H1 (cell line): Measurements from ENCODE around the gene SIPA1L3.

Source experiments
- CEBPB ChIP-seq: IDR thresholded peaks from 2 replicates; pipeline ENCODE4 v1.6.1; 2012; ENCODE audit warnings: low read depth, low read length
- EP300 ChIP-seq, 2 experiments: IDR thresholded peaks; 1 replicate in 1 of 2; 2 replicates in 1 of 2; pipeline ENCODE4 v1.6.1; 2011 to 2012; ENCODE audit warnings: low read depth in 2 of 2, low read length in 2 of 2, mild to moderate bottlenecking in 2 of 2, borderline replicate concordance in 1 of 2, inconsistent platforms in 1 of 2, moderate library complexity in 1 of 2
- EZH2 ChIP-seq: fragments of 200-600 bp; sonication (generic); IDR thresholded peaks from 2 replicates; pipeline ENCODE4 v1.7.1; 2012; ENCODE audit warnings: low read depth, mild to moderate bottlenecking, moderate library complexity, low read length, inconsistent platforms; ENCODE audit not compliant: severe bottlenecking
- JUN ChIP-seq: IDR thresholded peaks from 2 replicates; pipeline ENCODE4 v1.6.1; 2011; ENCODE audit warnings: low read depth, mild to moderate bottlenecking, improper control_type of control experiment, low read length
- MAFK ChIP-seq: IDR thresholded peaks from 2 replicates; pipeline ENCODE4 v1.6.1; 2012; ENCODE audit warnings: low read depth, mild to moderate bottlenecking, improper control_type of control experiment, low read length
- POLR2A ChIP-seq, 2 experiments: IDR thresholded peaks; 1 replicate in 1 of 2; 2 replicates in 1 of 2; pipeline ENCODE4 v1.6.1; 2011; ENCODE audit warnings: low read depth in 2 of 2, low read length in 2 of 2, mild to moderate bottlenecking in 2 of 2; ENCODE audit errors: control extremely low read depth in 1 of 2
- POLR2AphosphoS5 ChIP-seq: IDR thresholded peaks from 2 replicates; pipeline ENCODE4 v1.6.1; 2011; ENCODE audit warnings: low read depth, low read length
- RAD21 ChIP-seq, 2 experiments: IDR thresholded peaks in 1 of 2; conservative IDR thresholded peaks in 1 of 2; 2 replicates each; pipeline ENCODE4 v1.6.1; 2011; ENCODE audit warnings: low read depth in 2 of 2, low read length in 2 of 2, improper control_type of control experiment in 1 of 2, inconsistent platforms in 1 of 2, mild to moderate bottlenecking in 1 of 2, moderate library complexity in 1 of 2
- SP4 ChIP-seq: IDR thresholded peaks from 2 replicates; pipeline ENCODE4 v1.6.1; 2012; ENCODE audit warnings: low read length, inconsistent platforms
- TAF1 ChIP-seq: IDR thresholded peaks from 2 replicates; pipeline ENCODE4 v1.6.1; 2011; ENCODE audit warnings: mild to moderate bottlenecking, low read depth, low read length
- TBP ChIP-seq: IDR thresholded peaks from 2 replicates; pipeline ENCODE4 v1.6.1; 2011; ENCODE audit warnings: low read depth, low read length, improper control_type of control experiment
- ZNF274 ChIP-seq: IDR thresholded peaks from 2 replicates; pipeline ENCODE4 v1.7.0; 2012; ENCODE audit warnings: low read length, borderline replicate concordance; ENCODE audit errors: extremely low read depth
- TF ChIP-seq, protein P1 (sequence below), 3 experiments: IDR thresholded peaks; 1 replicate in 2 of 3; 2 replicates in 1 of 3; pipeline versions ENCODE4 v1.5.1 to v1.6.1; 2011; ENCODE audit warnings: low read length in 3 of 3, mild to moderate bottlenecking in 3 of 3, inconsistent platforms in 2 of 3, low read depth in 1 of 3, moderate library complexity in 1 of 3; ENCODE audit not compliant: insufficient read depth in 1 of 3; ENCODE audit errors: control extremely low read depth in 1 of 3
- TF ChIP-seq, protein P2 (sequence below): IDR thresholded peaks from 2 replicates; pipeline ENCODE4 v1.6.1; 2011; ENCODE audit warnings: low read depth, mild to moderate bottlenecking, low read length; ENCODE audit not compliant: insufficient read depth

DNA sequence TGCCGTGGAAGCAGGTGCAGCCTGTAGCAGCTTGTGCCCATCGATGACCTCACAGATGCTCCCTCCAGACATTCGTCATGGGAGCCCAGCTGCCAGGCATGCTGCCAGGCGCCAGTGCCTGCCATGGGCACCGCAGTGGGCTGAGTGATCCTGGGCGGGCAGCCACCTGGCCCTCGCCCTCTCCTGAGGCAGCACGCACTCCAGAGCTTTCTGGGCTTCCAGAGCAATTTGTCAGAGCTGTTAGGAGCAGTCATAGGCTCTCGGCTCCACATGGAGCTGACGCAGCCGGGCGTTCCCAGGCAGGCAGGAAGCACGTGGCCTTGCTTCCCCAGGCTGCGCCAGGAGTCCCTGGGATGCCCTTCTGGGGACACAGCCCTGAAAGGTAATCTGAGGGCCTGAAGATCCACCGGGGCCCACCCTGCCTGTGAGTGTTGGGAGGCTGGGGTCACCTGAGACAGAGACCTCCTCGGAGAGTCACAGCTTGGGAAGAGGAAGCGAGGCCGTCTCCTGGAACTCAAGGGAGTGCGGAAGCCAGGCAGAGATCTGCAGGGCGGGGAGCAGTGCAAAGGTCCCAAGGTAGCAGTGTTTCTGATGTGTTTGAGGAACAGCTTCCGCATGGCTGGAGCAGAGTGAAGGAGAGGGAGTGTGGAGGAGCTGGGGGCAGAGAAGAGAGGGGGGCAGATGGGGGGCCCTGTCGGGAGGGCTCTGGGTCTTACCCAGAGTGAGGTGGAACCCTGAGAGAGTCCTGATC, 266.5 kb downstream of the SIPA1L3 start:
- TF ChIP-seq, protein P1, sequence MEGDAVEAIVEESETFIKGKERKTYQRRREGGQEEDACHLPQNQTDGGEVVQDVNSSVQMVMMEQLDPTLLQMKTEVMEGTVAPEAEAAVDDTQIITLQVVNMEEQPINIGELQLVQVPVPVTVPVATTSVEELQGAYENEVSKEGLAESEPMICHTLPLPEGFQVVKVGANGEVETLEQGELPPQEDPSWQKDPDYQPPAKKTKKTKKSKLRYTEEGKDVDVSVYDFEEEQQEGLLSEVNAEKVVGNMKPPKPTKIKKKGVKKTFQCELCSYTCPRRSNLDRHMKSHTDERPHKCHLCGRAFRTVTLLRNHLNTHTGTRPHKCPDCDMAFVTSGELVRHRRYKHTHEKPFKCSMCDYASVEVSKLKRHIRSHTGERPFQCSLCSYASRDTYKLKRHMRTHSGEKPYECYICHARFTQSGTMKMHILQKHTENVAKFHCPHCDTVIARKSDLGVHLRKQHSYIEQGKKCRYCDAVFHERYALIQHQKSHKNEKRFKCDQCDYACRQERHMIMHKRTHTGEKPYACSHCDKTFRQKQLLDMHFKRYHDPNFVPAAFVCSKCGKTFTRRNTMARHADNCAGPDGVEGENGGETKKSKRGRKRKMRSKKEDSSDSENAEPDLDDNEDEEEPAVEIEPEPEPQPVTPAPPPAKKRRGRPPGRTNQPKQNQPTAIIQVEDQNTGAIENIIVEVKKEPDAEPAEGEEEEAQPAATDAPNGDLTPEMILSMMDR (IDR thresholded peaks at IDR 0.05; ENCODE audit: control extremely low read depth in 1 of 3, insufficient read depth in 1 of 3, low read depth in 1 of 3, low read length in 3 of 3) = no peak
- TF ChIP-seq POLR2A (IDR thresholded peaks at IDR 0.05; ENCODE audit: control extremely low read depth in 1 of 2, low read depth in 2 of 2, low read length in 2 of 2) = no peak
- no peak for TF ChIP-seq ZNF274
- TF ChIP-seq, protein P2, sequence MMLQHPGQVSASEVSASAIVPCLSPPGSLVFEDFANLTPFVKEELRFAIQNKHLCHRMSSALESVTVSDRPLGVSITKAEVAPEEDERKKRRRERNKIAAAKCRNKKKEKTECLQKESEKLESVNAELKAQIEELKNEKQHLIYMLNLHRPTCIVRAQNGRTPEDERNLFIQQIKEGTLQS = no peak
- no peak for TF ChIP-seq POLR2AphosphoS5
- TF ChIP-seq TAF1 = no peak
- TF ChIP-seq EP300 (IDR thresholded peaks at IDR 0.05; ENCODE audit: borderline replicate concordance in 1 of 2, low read depth in 2 of 2, low read length in 2 of 2) = no peak
- TF ChIP-seq SP4 = no peak
- no peak for TF ChIP-seq MAFK
- no peak for TF ChIP-seq EZH2
- TF ChIP-seq CEBPB = no peak
- no peak for TF ChIP-seq TBP
- TF ChIP-seq JUN = no peak
- no peak for TF ChIP-seq RAD21 (IDR thresholded peaks at IDR 0.05 in 1 of 2, conservative IDR thresholded peaks at IDR 0.05 in 1 of 2; ENCODE audit: low read depth in 2 of 2, low read length in 2 of 2)
